Body of pancreas (tissue), 4 donors: ENCODE data around the gene TMEM95. TPM values are rescaled to one million over a fixed set of nuclear protein-coding genes. Genes with fewer than 3 reads are reported as not detected.

Source experiments
- ATAC-seq: fragments of 150-250 bp; one replicate; pipeline ENCODE4 v1.9.1; 2016
- DNase-seq, 4 donors: peaks; one replicate each; pipeline ENCODE4 v3.0.0-alpha.2; 2019
- H3K27ac ChIP-seq, 4 donors: fragments of 200-600 bp; sonication (generic); 1 replicate in 3 of 4; 2 replicates in 1 of 4; pipeline versions ENCODE4 v1.5.1 to v1.6.1; 2016 to 2019; ENCODE audit warnings: mild to moderate bottlenecking in 1 of 4, mixed read lengths in 1 of 4, moderate library complexity in 1 of 4
- H3K27me3 ChIP-seq, 2 donors: fragments of 200-600 bp; sonication (generic); one replicate each; pipeline ENCODE4 v1.6.0; 2016; ENCODE audit warnings: mild to moderate bottlenecking in 1 of 2
- H3K36me3 ChIP-seq, 2 donors: fragments of 200-600 bp; sonication (generic); replicated peaks in 1 of 2; 2 replicates each; pipeline ENCODE4 v1.5.1; 2016; ENCODE audit warnings: low read depth in 2 of 2; ENCODE audit not compliant: insufficient read depth in 1 of 2
- H3K4me1 ChIP-seq: fragments of 200-600 bp; sonication (generic); one replicate; pipeline ENCODE4 v1.6.0; 2016
- H3K4me3 ChIP-seq, 2 donors: fragments of 200-600 bp; sonication (generic); 1 replicate in 1 of 2; 2 replicates in 1 of 2; pipeline ENCODE4 v1.5.1; 2016 to 2019
- H3K9me3 ChIP-seq, 3 donors: fragments of 200-600 bp; sonication (generic); 1 replicate in 2 of 3; 2 replicates in 1 of 3; pipeline ENCODE4 v1.5.1; 2016
- POLR2A ChIP-seq, 3 donors: fragments of 450-650 bp; IDR thresholded peaks; one replicate each; pipeline ENCODE4 v1.6.1; 2016; ENCODE audit warnings: antibody characterized with exemption in 3 of 3, mild to moderate bottlenecking in 2 of 3
- WGBS, 2 donors: methylation state at CpG; one replicate each; pipeline ENCODE4 v1.1.5; 2017; 5-methylcytosine and 5-hydroxymethylcytosine counted together
- intact Hi-C: fragments of 100-400 bp; cut with DNase I; formaldehyde crosslinking; loops from one replicate; pipeline ENCODE4 v1.15.1; 2023
- total RNA-seq, 2 donors: library from RNA; depleted of rRNA; stranded (reverse); fragments of >200 nt; gene quantifications; one replicate each; pipeline ENCODE4 v1.1.0, GENCODE V29; 2016
- TF ChIP-seq, protein P1 (sequence below), 7 experiments: fragments of 450-650 bp in 4 of 7; fragments of 200-600 bp in 3 of 7; sonication (generic) in 3 of 7; IDR thresholded peaks; one replicate each; pipeline ENCODE4 v1.5.1; 2016 to 2019; ENCODE audit warnings: antibody characterized with exemption in 7 of 7

The TMEM95 gene
- total RNA-seq, 2 donors from 2014 or later, result not detected

DNA sequence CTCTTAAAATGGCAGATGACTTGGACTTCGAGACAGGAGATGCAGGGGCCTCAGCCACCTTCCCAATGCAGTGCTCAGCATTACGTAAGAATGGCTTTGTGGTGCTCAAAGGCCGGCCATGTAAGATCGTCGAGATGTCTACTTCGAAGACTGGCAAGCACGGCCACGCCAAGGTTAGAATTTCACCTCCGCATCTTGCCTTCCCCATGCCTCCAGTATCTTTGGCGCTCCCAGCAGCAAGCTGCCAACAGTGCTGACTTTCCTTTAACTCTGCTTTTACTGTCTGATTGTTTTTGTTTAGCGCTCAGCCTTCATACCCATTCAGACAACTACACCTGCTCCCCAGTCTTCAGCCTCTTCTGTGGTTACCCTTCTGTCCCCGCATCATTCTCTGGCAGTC lies 45.3 kb upstream of the TMEM95 start:
- Histone ChIP-seq H3K4me1 (peaks cover 55% of the 10 kb centered on the region), H3K27ac (peak overlapping the region in 2 of 4 donors; percentile 98 to 100), H3K36me3 (peaks cover 5 to 31% of the 10 kb centered on the region in 2 donors), H3K27me3 (no peaks in the 10 kb centered on the region), H3K9me3 (no peaks in the 10 kb centered on the region), H3K4me3 (no peak overlapping the region)
- WGBS, 2 donors, result 63 to 68% methylated on average over 12 of the region's 12 CpGs
- intact Hi-C loops, result no loop called here
- ATAC-seq (no peak), DNase-seq (no peak)
- TF ChIP-seq POLR2A (IDR thresholded peaks at IDR 0.05), result peak in 1 of 3 donors; percentile 9
- TF ChIP-seq, protein P1, sequence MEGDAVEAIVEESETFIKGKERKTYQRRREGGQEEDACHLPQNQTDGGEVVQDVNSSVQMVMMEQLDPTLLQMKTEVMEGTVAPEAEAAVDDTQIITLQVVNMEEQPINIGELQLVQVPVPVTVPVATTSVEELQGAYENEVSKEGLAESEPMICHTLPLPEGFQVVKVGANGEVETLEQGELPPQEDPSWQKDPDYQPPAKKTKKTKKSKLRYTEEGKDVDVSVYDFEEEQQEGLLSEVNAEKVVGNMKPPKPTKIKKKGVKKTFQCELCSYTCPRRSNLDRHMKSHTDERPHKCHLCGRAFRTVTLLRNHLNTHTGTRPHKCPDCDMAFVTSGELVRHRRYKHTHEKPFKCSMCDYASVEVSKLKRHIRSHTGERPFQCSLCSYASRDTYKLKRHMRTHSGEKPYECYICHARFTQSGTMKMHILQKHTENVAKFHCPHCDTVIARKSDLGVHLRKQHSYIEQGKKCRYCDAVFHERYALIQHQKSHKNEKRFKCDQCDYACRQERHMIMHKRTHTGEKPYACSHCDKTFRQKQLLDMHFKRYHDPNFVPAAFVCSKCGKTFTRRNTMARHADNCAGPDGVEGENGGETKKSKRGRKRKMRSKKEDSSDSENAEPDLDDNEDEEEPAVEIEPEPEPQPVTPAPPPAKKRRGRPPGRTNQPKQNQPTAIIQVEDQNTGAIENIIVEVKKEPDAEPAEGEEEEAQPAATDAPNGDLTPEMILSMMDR (IDR thresholded peaks at IDR 0.05), result no peak

DNA sequence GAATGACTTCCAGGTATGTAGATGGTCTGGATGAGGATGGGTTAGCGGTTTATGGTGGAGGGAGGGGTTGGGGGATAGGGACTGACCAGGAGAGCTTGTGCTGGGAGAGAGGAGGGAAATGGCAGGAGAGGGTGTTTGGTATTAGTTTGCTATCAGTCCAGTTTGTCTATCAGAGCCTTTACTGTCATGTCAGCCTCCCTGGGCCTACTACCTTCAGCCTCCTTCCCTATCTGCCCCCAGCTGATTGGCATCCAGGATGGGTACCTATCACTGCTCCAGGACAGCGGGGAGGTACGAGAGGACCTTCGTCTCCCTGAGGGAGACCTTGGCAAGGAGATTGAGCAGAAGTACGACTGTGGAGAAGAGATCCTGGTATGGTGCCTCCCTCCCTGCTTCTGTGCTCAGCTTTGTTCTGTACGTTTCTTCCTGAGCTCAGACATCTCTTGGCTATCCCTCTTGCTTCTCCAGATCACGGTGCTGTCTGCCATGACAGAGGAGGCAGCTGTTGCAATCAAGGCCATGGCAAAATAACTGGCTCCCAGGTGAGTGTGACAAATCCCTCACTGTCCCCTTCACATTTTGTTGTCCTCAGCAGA lies 43.7 kb upstream of the TMEM95 start:
- Histone ChIP-seq H3K4me1 (peaks cover 63% of the 10 kb centered on the region), H3K27ac (peak overlapping the region in 1 of 4 donors; percentile 6), H3K4me3 (no peak overlapping the region), H3K36me3 (peaks cover 5 to 31% of the 10 kb centered on the region in 2 donors), H3K27me3 (no peaks in the 10 kb centered on the region), H3K9me3 (no peaks in the 10 kb centered on the region)
- intact Hi-C loops, result no loop called here
- ATAC-seq, result no peak
- no peak for TF ChIP-seq POLR2A (IDR thresholded peaks at IDR 0.05)
- no peak for DNase-seq
- 62 to 73% methylated on average over 7 of the region's 7 CpGs for WGBS, 2 donors

DNA sequence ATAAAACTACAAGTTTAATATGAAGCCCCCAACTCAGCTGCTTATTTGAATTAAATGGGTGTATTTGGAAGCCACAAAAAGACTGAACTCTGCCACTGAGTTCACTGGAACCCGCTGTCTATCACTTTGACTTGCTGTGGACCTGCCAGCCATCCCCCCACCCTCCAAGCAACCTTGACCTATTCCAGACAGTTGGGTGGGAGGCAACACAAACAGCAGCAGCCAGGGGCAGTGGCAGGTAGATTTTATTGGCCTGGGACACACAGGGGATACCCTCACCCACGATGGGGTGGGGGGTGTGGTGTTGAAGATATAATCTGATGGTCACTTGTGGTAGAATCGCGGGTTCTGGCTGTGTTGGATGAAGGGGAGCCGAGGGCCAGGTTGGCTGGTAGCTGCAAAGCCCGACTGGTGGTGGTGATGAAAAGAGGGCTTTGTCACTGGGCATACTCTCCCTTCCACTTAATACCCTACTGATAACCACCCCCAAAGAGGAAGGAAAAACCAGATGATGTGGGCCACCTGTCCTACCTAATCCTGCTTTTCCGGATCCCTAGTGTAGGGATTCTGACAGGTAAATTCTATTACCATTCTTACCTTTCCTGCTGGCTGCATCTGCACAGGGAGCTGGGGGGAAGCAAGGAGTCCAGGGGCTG lies 42.4 kb upstream of the TMEM95 start:
- Histone ChIP-seq H3K4me1 (peaks cover 65% of the 10 kb centered on the region), H3K4me3 (no peak overlapping the region), H3K27ac (peak overlapping the region in 1 of 4 donors; percentile 5), H3K27me3 (no peaks in the 10 kb centered on the region), H3K9me3 (no peaks in the 10 kb centered on the region), H3K36me3 (peaks cover 5 to 31% of the 10 kb centered on the region in 2 donors)
- DNase-seq (no peak), ATAC-seq (no peak)
- TF ChIP-seq POLR2A (IDR thresholded peaks at IDR 0.05), result no peak
- WGBS, 2 donors, result 54 to 66% methylated on average over 6 to 7 of the region's 7 CpGs
- intact Hi-C loops, result no loop called here

DNA sequence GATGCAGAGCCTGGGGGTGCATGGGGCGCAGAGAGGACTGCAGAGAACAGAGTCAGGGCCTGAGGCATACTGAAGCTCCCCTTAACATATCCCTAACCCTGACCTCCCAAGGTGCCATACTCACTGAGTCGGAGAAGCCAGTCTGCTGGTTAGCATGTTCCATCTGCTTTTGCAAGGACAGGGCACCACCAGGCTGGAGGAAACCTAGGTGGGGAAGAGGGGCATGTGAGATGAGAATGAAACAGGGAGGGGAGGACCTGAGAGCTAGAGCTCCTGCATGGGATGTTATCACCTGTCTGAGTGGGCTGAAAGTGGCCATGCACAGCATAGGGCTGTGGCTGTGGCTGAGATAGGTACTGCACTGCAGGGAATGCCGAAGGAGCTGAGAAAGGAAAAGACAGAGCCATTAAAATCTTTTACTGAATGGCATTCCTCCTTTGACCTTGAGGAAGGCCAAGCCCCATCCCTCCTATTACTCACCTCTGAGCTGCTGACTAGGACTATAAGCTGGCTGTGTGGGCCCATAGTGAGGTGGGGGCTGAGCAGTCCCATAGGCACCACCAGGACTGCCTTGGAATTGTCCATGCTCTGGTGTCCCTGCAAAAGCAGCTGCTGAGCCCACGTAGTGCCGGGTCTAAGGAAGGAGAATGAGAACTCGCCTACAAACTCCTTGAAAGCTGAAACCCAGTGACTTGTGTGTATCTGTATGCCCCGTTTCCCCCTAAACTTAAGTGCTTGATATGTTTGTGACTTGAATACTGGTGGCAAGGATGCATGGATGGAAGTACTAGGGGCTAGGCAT lies 41.7 kb upstream of the TMEM95 start:
- ATAC-seq (no peak), DNase-seq (no peak)
- no peak overlapping the region for H3K4me3 ChIP-seq
- peaks cover 5 to 36% of the 10 kb centered on the region in 2 donors for H3K36me3 ChIP-seq
- H3K9me3 ChIP-seq, result no peaks in the 10 kb centered on the region
- TF ChIP-seq POLR2A (IDR thresholded peaks at IDR 0.05), result peak in 1 of 3 donors; percentile 15
- TF ChIP-seq, protein P1 (IDR thresholded peaks at IDR 0.05), result peak in 4 of 7 experiments; percentile 3 to 28 (median 14)
- WGBS, 2 donors, result 79 to 80% methylated on average over 6 to 7 of the region's 7 CpGs
- no peaks in the 10 kb centered on the region for H3K27me3 ChIP-seq
- H3K4me1 ChIP-seq, result peaks cover 65% of the 10 kb centered on the region
- H3K27ac ChIP-seq, result peak overlapping the region in 2 of 4 donors; percentile 5 to 24
- intact Hi-C loops, result no loop called here

DNA sequence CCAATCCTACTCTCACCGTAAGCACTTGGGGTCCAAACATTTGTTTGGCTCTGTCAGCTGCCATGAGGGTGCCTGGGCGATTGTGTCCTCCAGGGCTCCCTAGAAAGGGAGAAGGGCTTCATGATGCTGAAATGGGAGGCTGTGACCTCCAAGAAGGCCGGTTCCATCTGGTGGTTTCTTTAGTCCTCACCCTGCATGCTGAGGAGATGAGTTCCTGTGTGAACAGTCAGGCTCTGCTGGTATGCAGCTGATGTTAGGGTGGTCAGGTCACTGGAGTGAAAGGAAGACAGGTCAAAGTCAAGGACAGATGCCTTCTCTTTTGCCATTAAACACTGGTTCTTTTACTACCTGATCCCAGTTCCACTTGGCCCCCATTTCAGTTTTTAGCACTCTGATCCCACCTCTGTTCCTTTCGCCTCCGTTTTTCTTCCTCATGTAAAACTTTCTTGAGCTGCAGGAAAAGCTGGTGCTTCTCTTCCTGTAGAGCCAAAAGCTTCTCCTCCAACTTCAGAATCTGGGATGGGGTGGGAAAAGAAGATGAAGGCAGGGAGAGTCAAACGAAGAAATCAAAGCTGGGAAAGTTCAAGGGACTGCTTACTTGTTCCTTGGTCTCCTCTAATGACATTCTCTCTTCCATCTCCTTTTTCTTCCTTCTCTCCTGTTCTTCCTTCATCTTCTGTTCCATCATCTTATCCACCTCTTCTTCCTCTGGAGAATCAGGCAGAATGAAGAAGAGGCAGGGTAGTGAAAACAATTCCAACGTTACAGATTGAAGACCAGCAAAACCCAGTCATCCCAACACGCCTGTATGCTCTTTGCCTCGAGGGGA lies 40.9 kb upstream of the TMEM95 start:
- Histone ChIP-seq H3K36me3 (peaks cover 5 to 39% of the 10 kb centered on the region in 2 donors), H3K4me1 (peaks cover 57% of the 10 kb centered on the region), H3K4me3 (peak overlapping the region; percentile 86 to 91), H3K9me3 (no peaks in the 10 kb centered on the region), H3K27me3 (no peaks in the 10 kb centered on the region), H3K27ac (peak overlapping the region; percentile 88 to 97 (median 90))
- ATAC-seq, result no peak
- WGBS, 2 donors, result 33 to 35% methylated on average over 7 to 9 of the region's 9 CpGs
- no peak for DNase-seq
- TF ChIP-seq, protein P1 (IDR thresholded peaks at IDR 0.05), result no peak
- TF ChIP-seq POLR2A (IDR thresholded peaks at IDR 0.05), result no peak
- intact Hi-C loops, result no loop called here
